Glutamatergic neuron (in vitro differentiated cells): ENCODE measurements around the gene ST3GAL4. TPM values are rescaled to one million over a fixed set of nuclear protein-coding genes. Genes with fewer than 3 reads are reported as not detected.
A peak's percentile ranks its signal among the peaks of the same experiment; 100 is the strongest.

ENCODE experiments used
- DNase-seq: peaks from one replicate; pipeline ENCODE4 v3.0.0; 2022
- H3K27ac Mint-ChIP-seq: one replicate; pipeline ENCODE4 v1.8.0; 2020; ENCODE audit warnings: mild to moderate bottlenecking, mixed read lengths, inconsistent platforms; ENCODE audit not compliant: unreplicated experiment
- H3K27me3 Mint-ChIP-seq: one replicate; pipeline ENCODE4 v1.8.0; 2020; ENCODE audit warnings: mild to moderate bottlenecking, moderate library complexity, mixed read lengths, inconsistent platforms; ENCODE audit not compliant: unreplicated experiment
- H3K36me3 Mint-ChIP-seq: one replicate; pipeline ENCODE4 v1.8.0; 2020; ENCODE audit warnings: mild to moderate bottlenecking, mixed read lengths, inconsistent platforms; ENCODE audit not compliant: unreplicated experiment
- H3K4me1 Mint-ChIP-seq: one replicate; pipeline ENCODE4 v1.8.0; 2020; ENCODE audit warnings: mild to moderate bottlenecking, low read depth, mixed read lengths, inconsistent platforms; ENCODE audit not compliant: unreplicated experiment
- H3K4me3 Mint-ChIP-seq: one replicate; pipeline ENCODE4 v1.8.0; 2020; ENCODE audit warnings: mild to moderate bottlenecking, mixed read lengths, inconsistent platforms; ENCODE audit not compliant: unreplicated experiment
- H3K9me3 Mint-ChIP-seq: one replicate; pipeline ENCODE4 v1.8.0; 2020; ENCODE audit warnings: mild to moderate bottlenecking, moderate library complexity, mixed read lengths, inconsistent platforms; ENCODE audit not compliant: unreplicated experiment
- total RNA-seq: library from RNA; stranded (reverse); fragmentation: NEBNext Ultra II Directional; extraction: Animal tissue kit (Norgen Biotek cat#: 25700); gene quantifications from one replicate; pipeline ENCODE4 v1.2.1, GENCODE V29; 2021; ENCODE audit not compliant: unreplicated experiment
- TF ChIP-seq, protein P1 (sequence below): fragments of 200-600 bp; sonication (generic); IDR thresholded peaks from one replicate; pipeline ENCODE4 v1.5.0; 2021; ENCODE audit not compliant: partially characterized antibody, unreplicated experiment

ST3GAL4 gene
- total RNA-seq, 1 donor from 2014 or later: 10.4 TPM

DNA sequence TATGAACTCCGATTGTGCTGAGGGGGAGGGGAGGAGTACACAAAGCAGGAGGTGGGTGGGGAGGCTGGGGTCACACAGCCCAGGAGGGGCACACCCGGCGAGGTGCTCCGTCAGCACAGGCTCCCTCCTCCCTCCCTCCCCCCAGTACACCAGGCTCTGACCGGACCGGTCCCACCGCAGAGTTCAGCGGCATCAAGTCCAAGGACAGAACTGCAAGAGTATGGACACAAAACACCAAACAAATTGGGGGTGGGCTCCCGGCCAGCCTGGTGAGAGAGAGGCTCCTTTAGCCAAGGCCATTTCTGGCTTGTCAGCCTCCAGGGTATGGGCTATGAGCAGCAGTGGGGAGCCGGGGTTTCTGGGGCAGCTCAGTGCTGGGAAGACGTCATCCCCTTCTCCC is 68.3 kb downstream of the ST3GAL4 start:
- H3K36me3 Mint-ChIP-seq: no peaks in the 10 kb centered on the region
- H3K4me3 Mint-ChIP-seq: no peak overlapping the region
- H3K27me3 Mint-ChIP-seq: peaks cover 4% of the 10 kb centered on the region
- peaks cover 41% of the 10 kb centered on the region for H3K4me1 Mint-ChIP-seq
- H3K9me3 Mint-ChIP-seq: peaks cover 10% of the 10 kb centered on the region
- no peak overlapping the region for H3K27ac Mint-ChIP-seq
- DNase-seq: no peak
- TF ChIP-seq, protein P1, sequence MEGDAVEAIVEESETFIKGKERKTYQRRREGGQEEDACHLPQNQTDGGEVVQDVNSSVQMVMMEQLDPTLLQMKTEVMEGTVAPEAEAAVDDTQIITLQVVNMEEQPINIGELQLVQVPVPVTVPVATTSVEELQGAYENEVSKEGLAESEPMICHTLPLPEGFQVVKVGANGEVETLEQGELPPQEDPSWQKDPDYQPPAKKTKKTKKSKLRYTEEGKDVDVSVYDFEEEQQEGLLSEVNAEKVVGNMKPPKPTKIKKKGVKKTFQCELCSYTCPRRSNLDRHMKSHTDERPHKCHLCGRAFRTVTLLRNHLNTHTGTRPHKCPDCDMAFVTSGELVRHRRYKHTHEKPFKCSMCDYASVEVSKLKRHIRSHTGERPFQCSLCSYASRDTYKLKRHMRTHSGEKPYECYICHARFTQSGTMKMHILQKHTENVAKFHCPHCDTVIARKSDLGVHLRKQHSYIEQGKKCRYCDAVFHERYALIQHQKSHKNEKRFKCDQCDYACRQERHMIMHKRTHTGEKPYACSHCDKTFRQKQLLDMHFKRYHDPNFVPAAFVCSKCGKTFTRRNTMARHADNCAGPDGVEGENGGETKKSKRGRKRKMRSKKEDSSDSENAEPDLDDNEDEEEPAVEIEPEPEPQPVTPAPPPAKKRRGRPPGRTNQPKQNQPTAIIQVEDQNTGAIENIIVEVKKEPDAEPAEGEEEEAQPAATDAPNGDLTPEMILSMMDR: no peak

DNA sequence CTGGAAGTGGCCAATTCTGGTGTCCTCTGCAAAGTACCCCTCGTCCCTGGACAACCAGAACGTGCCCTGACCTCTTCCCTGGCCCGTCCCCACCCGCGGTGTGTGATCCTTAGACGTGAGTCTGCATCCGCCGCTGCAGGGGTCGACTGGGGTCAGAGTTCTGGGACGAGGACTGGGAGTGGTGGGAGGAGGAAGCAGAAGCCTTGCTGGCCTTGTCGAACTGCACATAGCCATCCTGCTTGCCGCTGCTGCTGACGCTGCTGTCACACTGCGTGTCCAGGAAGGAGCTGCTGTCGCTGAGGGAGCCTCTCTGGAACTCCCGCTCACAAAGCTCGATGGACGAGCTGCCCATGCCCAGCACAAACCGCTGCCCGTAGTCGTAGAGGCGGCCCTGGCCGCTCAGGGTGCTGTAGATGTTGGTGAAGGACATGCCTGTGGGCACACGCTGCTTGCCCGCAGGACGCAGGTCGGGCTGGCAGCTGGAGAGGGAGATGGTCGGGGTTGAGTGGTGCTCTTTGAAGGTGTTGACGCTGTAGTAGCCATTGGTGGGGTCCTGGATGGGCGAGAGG is 69.1 kb downstream of the ST3GAL4 start:
- Mint-ChIP-seq H3K36me3 (no peaks in the 10 kb centered on the region), H3K9me3 (peaks cover 13% of the 10 kb centered on the region), H3K4me1 (peaks cover 41% of the 10 kb centered on the region), H3K4me3 (no peak overlapping the region), H3K27me3 (peaks cover 4% of the 10 kb centered on the region), H3K27ac (peak overlapping the region; percentile 12)
- DNase-seq: no peak
- TF ChIP-seq, protein P1: no peak

DNA sequence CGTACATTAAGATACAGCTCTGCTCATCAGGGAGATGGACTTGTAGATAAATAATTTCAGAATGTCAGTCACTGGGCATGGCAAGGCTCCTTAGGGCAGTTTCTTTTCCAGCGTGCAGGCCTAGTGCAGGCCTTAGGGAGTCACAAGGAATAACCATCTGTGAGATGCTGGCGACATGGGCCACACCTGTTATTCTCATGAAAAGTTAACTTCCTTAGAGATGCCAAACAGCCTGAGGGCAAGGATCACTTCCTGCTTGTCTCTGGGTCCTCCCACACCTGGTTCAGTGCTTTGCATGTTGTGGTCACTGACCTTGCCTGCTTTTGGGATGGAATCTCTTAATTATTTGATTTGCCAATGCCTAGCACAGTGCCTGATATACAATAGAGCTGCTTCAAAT is 70.6 kb downstream of the ST3GAL4 start:
- peaks cover 11% of the 10 kb centered on the region for H3K9me3 Mint-ChIP-seq
- peaks cover 37% of the 10 kb centered on the region for H3K4me1 Mint-ChIP-seq
- no peak for DNase-seq
- H3K4me3 Mint-ChIP-seq: no peak overlapping the region
- H3K27me3 Mint-ChIP-seq: peaks cover 5% of the 10 kb centered on the region
- no peak overlapping the region for H3K27ac Mint-ChIP-seq
- TF ChIP-seq, protein P1: no peak
- no peaks in the 10 kb centered on the region for H3K36me3 Mint-ChIP-seq

DNA sequence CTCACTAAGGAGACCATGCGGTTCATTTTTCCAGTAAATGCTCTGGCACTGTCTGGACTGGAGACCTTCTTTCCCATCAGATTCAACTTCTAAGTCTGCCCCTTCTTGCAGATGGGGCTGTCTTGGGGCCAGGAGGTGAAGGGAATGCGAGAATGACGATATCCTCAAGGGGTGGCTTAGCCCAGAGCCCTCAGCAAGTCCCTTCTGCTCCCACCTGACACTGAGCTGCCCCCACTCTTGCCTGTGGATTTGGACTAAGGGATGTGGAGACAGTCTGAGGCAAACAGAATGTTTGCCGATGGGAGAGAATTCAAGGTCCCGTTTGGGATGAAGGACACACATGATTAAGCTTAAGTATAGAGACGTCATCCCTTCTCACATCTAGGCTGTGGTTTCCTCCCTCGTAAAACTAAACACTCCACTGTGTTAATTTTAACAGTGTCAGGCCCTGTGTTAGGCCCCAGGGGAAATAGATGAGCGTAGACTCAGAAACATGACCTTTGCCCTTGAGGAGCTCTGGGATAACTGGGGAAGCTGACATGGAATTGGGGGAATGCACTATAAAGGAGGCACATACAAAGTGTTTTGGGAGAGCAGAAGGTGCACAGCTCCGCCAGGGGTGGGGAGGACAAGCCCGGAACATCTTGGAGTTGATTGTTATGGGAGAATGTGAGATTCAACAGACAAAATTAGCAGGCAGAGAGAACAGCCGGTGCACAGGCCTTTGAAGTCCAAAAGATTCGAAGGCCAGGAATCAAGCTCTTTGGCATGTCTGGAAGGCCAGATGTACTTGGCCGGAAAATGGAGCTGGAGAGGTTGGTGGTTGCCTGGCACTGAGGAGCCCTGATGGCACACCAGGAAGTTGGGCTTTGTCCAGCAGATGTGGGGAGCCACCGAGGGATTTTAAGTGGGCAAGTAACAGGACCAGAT is 71.6 kb downstream of the ST3GAL4 start:
- Mint-ChIP-seq H3K27me3 (peaks cover 3% of the 10 kb centered on the region), H3K9me3 (peaks cover 8% of the 10 kb centered on the region), H3K4me3 (peak overlapping the region; percentile 65), H3K36me3 (no peaks in the 10 kb centered on the region), H3K4me1 (peaks cover 30% of the 10 kb centered on the region), H3K27ac (peak overlapping the region; percentile 84)
- TF ChIP-seq, protein P1: no peak
- DNase-seq: no peak
